ENCODE measurements around the gene IARS1. TPM values are rescaled to one million over a fixed set of nuclear protein-coding genes. Genes with fewer than 3 reads are reported as not detected.

Gene IARS1
- total RNA-seq, 2 experiments from 2014 or later, result 49.8 to 56.8 TPM

DNA sequence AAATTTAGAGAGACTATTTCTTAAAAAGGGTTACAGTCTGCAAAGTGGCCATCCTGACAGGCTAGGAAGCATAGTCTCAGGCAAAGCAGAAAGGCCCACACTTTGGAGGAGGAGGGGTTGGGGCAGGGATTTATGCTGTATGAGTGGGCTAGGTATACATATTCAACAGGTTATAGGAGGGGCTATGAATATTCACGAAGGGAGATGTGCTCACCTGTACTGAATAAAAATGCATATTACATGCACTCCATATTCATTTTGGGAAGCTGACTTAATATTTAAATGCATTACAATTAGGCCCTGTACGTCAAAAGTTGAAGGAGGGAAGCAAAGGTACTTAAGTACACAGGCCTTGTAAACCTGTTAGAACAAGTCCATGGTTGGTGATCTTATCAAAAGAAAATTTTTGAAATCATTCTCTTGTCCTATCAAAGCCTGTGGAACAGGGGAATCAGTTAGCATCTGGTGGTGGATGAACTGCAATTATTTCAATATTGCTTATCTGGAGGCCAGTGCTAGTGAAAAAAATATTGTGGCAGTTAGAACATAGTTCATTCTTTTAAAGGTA is 33.9 kb upstream of the IARS1 start:
- POLR2A ChIA-PET, result no interaction called here
- Mint-ChIP-seq H3K36me3 (ENCODE audit: low read depth) (peaks cover 34% of the 10 kb centered on the region), H3K9me3 (no peaks in the 10 kb centered on the region), H3K27ac (no peak overlapping the region), H3K4me3 (peak overlapping the region; percentile 96), H3K4me1 (ENCODE audit: low read depth) (peaks cover 40% of the 10 kb centered on the region), H3K27me3 (no peaks in the 10 kb centered on the region)
- CTCF ChIA-PET, result no interaction called here
- no peak for DNase-seq
- no peaks in the 10 kb centered on the region for H3K9me3 ChIP-seq (ENCODE audit: control insufficient read depth in 1 of 2, insufficient read depth in 1 of 2, low read length in 2 of 2)
- peaks cover 9% of the 10 kb centered on the region for H3K36me3 ChIP-seq (ENCODE audit: insufficient read depth, low read length)
- ATAC-seq (ENCODE audit: poor library complexity), result no peak
- intact Hi-C loops (cut with DNase I, micrococcal nuclease), result loop anchor here (5.0 to 10.0 kb wide), 7 partner anchors 110 to 1930 kb away; partner anchors contain the start of genes BICD2 (in 1 of the 2), IPPK (in 1 of the 2), PHF2 (in 1 of the 2) and SPTLC1 (in 1 of the 2)
- H3K4me3 ChIP-seq (ENCODE audit: low read length), result no peak overlapping the region
- TF ChIP-seq, protein P1, sequence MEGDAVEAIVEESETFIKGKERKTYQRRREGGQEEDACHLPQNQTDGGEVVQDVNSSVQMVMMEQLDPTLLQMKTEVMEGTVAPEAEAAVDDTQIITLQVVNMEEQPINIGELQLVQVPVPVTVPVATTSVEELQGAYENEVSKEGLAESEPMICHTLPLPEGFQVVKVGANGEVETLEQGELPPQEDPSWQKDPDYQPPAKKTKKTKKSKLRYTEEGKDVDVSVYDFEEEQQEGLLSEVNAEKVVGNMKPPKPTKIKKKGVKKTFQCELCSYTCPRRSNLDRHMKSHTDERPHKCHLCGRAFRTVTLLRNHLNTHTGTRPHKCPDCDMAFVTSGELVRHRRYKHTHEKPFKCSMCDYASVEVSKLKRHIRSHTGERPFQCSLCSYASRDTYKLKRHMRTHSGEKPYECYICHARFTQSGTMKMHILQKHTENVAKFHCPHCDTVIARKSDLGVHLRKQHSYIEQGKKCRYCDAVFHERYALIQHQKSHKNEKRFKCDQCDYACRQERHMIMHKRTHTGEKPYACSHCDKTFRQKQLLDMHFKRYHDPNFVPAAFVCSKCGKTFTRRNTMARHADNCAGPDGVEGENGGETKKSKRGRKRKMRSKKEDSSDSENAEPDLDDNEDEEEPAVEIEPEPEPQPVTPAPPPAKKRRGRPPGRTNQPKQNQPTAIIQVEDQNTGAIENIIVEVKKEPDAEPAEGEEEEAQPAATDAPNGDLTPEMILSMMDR (IDR thresholded peaks at IDR 0.05), result no peak
- peaks cover 13% of the 10 kb centered on the region for H3K4me1 ChIP-seq (ENCODE audit: insufficient read depth, low read length)
- no peak overlapping the region for H3K27ac ChIP-seq (ENCODE audit: low read depth in 1 of 2, low read length in 2 of 2)
- H3K27me3 ChIP-seq (ENCODE audit: control insufficient read depth in 1 of 2, insufficient read depth in 2 of 2, low read length in 2 of 2), result no peaks in the 10 kb centered on the region

DNA sequence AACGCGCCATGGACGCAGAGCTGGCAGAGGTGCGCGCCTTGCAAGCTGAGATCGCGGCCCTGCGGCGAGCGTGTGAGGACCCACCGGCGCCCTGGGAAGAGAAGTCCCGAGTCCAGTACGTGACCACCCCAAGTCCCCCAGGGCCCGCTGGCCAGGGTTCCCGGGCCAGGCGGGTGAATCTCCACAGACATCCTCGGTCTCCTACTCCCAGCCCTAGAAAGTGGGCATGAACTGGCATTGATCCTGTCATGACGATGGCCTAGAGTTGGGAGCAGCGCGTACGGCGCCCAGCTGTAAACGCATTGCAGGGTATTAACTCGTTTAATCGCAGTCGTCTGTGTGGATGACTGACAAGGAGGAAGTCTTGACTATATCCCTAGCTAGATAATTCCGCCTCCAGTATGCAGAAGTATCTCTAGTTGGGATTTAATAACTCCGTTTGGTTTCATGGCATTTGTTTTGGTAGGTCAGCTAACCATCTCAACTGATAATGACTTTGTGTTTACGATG is 32.5 kb upstream of the IARS1 start:
- Mint-ChIP-seq H3K36me3 (ENCODE audit: low read depth) (peaks cover 41% of the 10 kb centered on the region), H3K4me3 (peak overlapping the region; percentile 96), H3K4me1 (ENCODE audit: low read depth) (peaks cover 40% of the 10 kb centered on the region), H3K27ac (peak overlapping the region; percentile 94), H3K27me3 (no peaks in the 10 kb centered on the region), H3K9me3 (no peaks in the 10 kb centered on the region)
- peak overlapping the region; percentile 69 for H3K4me3 ChIP-seq (ENCODE audit: low read length)
- CTCF ChIA-PET, result no interaction called here
- POLR2A ChIA-PET, result interaction anchor here (0.6 to 2.0 kb wide), 10 partner anchors 20 to 438 kb away, joined by 3 to 19 read pairs (median 4); partner anchors contain the start of genes IARS1, IPPK, OGN and SPTLC1
- peaks cover 13% of the 10 kb centered on the region for H3K4me1 ChIP-seq (ENCODE audit: insufficient read depth, low read length)
- TF ChIP-seq, protein P1 (IDR thresholded peaks at IDR 0.05), result no peak
- DNase-seq, result no peak
- peaks cover 21% of the 10 kb centered on the region for H3K36me3 ChIP-seq (ENCODE audit: insufficient read depth, low read length)
- intact Hi-C loops (cut with DNase I, micrococcal nuclease), result loop anchor here (1.0 to 10.0 kb wide), 10 partner anchors 33 to 1931 kb away; partner anchors contain the start of genes IARS1 (in 2 of the 2), IPPK (in 2 of the 2), BICD2 (in 1 of the 2) and PHF2 (in 1 of the 2)
- H3K9me3 ChIP-seq (ENCODE audit: control insufficient read depth in 1 of 2, insufficient read depth in 1 of 2, low read length in 2 of 2), result no peaks in the 10 kb centered on the region
- H3K27me3 ChIP-seq (ENCODE audit: control insufficient read depth in 1 of 2, insufficient read depth in 2 of 2, low read length in 2 of 2), result no peaks in the 10 kb centered on the region
- peak overlapping the region; percentile 94 to 97 for H3K27ac ChIP-seq (ENCODE audit: low read depth in 1 of 2, low read length in 2 of 2)
- ATAC-seq (ENCODE audit: poor library complexity), result peak; percentile 2

- peak within 1 kb of the TSS; percentile 96 for H3K4me3 Mint-ChIP-seq
- ChIA-PET CTCF (no interaction called here), POLR2A (interaction anchor here (0.5 to 2.0 kb wide), 12 partner anchors 19 to 448 kb away, joined by 3 to 19 read pairs (median 4); partner anchors contain the start of genes IARS1, IPPK, OGN and SPTLC1)
- H3K4me1 ChIP-seq (ENCODE audit: insufficient read depth, low read length), result peaks cover 13% of the 10 kb centered on the region
- H3K27me3 Mint-ChIP-seq, result no peaks in the 10 kb centered on the region
- H3K4me3 ChIP-seq (ENCODE audit: low read length), result peak within 1 kb of the TSS; percentile 69
- H3K9me3 Mint-ChIP-seq, result no peaks in the 10 kb centered on the region
- TF ChIP-seq, protein P1 (IDR thresholded peaks at IDR 0.05), result no peak
- peak; percentile 94 for ATAC-seq (ENCODE audit: poor library complexity)
- DNase-seq, result peak; percentile 68 to 93 (median 76)
- intact Hi-C loops (cut with DNase I, micrococcal nuclease), result loop anchor here (1.0 to 10.0 kb wide), 10 partner anchors 32 to 1932 kb away; partner anchors contain the start of genes IARS1 (in 2 of the 2), IPPK (in 2 of the 2), BICD2 (in 1 of the 2) and PHF2 (in 1 of the 2)
- H3K9me3 ChIP-seq (ENCODE audit: control insufficient read depth in 1 of 2, insufficient read depth in 1 of 2, low read length in 2 of 2), result no peaks in the 10 kb centered on the region
- peaks cover 40% of the 10 kb centered on the region for H3K4me1 Mint-ChIP-seq (ENCODE audit: low read depth)
- H3K36me3 Mint-ChIP-seq (ENCODE audit: low read depth), result peaks cover 45% of the 10 kb centered on the region
- peak within 1 kb of the TSS; percentile 94 for H3K27ac Mint-ChIP-seq
- no peaks in the 10 kb centered on the region for H3K27me3 ChIP-seq (ENCODE audit: control insufficient read depth in 1 of 2, insufficient read depth in 2 of 2, low read length in 2 of 2)
- peaks cover 24% of the 10 kb centered on the region for H3K36me3 ChIP-seq (ENCODE audit: insufficient read depth, low read length)
- H3K27ac ChIP-seq (ENCODE audit: low read depth in 1 of 2, low read length in 2 of 2), result peak within 1 kb of the TSS; percentile 94 to 97
Observed at GRCh38 chr9:92325269-92325990, 31.9 kb upstream of the IARS1 start, which contains the start of the genes CENPP and NOL8. TSS of gene CENPP (plus strand) at chr9:92325953. TSS of gene NOL8 (minus strand) at chr9:92325350. CDS start at chr9:92324161, 1,189 bp downstream.

Data from CD4-positive, alpha-beta T cell (primary cell).